ENCODE data around the gene CDK5RAP1.
"Not testable (repeated sequence)": the region's sequence is repeated elsewhere in the genome, so short reads cannot be mapped to it uniquely, and the experiment has no call there.

Gene CDK5RAP1

DNA sequence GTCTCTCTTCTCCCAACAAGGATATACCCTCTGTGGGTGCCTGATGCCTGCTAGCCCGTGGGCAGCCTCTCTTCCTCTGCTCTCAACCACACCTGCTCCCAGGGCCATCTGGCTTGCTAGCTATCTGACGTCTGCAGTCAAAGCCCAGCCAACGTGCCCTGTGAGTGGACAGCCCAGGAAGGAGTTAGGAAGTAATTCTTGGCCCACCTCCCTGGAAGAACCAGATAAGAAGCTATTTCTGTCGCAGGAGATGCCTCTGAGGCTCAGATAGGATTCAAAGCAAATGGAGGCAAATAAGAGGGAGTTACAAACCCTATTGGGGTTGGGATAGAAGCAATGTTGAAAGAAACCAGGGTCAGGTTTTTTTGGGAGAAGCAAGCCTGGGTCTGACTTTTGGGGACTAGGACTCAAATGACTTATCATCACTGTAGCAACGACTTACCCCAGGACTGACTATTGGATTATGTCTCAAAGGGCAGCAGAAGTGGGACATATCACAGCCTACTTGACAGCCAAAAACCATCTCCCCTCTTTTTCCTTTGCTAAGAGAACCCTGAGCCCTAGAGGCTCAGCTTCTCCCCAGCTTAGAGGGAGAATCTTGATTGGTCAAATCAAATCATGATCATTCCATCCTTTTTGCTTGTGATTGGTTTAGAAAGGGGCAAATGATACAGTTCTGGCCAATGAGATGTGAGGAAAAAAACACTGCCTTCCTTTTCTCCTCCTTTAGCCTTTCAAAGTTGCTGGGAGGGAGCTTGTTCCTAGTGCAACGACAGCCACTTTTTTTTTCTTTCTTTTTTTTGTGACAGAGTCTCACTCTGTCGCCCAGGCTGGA is 18.0 kb upstream of the CDK5RAP1 start:
- no peak for DNase-seq (ENCODE audit: low read depth)

DNA sequence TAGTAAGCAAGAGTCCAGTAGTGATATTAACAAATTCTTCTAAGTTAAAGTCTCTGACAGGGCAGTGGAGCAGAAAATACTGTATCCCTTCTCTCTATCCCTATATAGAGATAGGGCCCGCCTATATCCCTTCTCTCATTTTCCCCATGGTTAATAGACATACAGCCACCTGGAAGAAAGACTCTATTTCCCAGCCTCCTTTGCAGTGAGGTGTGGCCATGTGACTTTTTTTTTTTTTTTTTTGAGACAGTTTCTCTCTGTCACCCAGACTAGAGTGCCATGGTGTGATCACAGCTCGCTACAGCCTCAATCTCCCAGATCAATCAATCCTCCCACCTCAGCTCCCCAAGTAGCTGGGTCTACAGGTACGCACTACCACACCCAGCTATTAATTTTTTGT is 16.7 kb upstream of the CDK5RAP1 start:
- DNase-seq (ENCODE audit: low read depth): no peak

DNA sequence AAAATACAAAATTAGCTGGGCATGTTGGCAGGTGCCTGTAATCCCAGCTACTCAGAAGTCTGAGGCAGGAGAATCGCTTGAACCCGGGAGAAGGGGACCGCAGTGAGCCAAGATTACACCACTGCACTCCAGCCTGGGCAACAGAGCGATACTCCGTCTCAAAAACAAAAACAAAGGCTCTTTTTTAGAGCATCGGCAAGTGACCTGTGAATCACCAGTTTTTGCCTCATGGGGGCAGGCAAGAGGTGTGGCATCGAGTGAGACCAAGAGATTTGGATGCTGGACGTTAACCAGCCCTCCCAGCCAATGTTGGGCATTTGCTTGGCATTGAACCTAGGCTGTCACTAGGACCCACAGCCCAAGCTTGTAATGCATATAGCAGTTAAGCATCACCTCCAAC is 14.6 kb upstream of the CDK5RAP1 start:
- no peak for DNase-seq (ENCODE audit: low read depth)

DNA sequence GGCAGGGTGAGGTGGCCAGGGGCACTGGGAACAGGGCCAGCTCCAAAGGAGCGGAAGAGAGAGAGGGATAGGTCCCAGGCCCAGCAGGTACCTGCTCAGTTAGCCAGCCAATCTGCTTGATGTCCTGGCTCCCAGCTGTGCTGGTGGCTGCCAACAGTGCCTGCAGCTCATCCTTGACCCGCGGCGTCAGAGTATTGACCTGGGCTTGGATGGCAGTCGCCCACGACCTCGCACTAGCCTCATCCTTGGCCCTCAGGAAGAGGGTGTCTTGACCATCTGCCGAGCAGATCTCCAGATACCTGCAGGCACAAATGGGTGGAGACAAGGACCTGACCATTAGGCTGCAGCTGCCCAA is 11.1 kb upstream of the CDK5RAP1 start:
- no peak for DNase-seq (ENCODE audit: low read depth)

DNA sequence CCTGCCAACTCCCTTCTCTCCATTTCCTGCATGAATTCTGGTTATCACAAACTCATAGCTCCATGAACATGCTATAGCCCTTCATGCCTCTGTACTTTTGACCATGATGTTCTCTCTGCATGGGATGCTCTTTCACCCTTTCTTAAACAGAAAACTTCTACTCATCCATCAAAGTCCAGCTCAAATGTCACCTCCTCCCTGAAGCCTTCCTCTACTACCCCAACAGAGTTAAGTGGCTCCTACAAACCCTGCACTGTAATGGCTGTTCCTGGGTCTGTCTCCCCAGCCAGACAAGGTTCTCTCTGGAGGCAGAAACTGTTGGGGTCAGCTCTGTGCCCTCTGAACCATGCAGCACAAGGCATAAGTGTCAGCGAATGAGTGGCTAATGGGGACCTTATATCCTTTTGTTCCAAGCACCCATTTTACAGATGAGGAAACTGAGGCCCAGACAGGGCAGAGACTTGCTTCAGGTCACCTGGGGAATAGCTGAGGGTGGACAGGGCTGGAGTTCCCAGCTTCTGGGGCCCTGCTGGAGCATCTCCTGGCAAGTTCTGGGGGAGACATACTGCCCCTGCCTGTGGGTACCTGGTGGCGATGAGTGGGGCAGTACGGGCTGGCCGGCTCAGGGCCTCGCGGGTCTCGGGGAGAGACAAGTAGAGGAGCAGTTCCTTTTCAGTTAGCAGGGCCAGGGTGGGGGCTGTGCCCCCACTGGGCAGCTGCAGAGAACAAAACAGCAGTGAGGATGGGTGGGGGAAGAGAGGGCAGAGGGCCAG is 10.6 kb upstream of the CDK5RAP1 start:
- DNase-seq (ENCODE audit: low read depth): no peak

DNA sequence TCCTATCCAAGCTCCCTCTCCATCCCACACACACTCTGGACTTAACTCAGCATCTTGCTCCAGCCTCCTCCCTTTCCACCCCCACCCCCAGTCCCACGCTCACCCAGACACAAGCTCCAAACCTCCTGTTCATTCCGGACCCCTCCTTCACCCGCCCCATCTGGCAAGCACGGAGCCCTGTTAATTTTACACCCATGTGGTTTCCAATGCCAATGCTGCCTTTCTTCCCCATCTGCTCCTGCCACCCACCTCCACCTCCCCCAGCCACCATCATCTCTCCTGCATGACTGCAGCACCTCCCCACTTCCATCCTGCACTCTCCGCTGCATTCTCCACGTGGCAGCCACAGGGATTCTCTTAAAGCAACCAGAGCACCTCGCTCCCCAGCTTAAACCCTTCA is 9.9 kb upstream of the CDK5RAP1 start:
- no peak for DNase-seq (ENCODE audit: low read depth)

DNA sequence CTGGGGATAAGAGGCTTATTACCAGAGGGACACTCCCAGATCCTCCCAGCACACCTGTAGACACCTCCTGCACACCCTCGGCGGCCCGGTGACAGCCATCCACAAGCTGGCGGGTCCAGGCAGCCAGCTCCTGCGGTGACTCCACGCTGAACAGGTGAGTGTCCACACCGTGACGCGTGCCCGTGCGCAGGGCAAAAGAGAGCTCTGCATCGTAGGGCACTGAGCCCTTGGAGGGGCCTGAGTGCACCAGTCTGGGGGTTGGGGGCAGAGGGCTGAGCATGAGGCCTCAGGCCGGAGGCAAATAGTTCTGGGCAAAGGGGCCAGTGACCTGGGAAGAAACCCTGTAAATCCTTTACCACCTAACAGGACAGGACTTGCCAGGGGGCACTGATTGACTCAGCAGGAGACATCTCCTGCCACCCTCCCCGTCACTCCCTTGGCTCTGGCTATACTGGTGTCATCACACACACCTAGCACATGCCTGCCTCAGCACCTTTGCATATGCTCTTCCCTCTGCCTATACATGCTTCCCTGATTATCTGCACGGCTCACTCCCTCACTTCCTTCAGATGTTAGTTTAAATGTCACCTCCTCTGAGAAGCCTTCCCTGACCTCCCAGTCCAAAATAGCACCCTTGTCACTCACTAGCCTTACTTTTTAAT is 8.9 kb upstream of the CDK5RAP1 start:
- no peak for DNase-seq (ENCODE audit: low read depth)

DNA sequence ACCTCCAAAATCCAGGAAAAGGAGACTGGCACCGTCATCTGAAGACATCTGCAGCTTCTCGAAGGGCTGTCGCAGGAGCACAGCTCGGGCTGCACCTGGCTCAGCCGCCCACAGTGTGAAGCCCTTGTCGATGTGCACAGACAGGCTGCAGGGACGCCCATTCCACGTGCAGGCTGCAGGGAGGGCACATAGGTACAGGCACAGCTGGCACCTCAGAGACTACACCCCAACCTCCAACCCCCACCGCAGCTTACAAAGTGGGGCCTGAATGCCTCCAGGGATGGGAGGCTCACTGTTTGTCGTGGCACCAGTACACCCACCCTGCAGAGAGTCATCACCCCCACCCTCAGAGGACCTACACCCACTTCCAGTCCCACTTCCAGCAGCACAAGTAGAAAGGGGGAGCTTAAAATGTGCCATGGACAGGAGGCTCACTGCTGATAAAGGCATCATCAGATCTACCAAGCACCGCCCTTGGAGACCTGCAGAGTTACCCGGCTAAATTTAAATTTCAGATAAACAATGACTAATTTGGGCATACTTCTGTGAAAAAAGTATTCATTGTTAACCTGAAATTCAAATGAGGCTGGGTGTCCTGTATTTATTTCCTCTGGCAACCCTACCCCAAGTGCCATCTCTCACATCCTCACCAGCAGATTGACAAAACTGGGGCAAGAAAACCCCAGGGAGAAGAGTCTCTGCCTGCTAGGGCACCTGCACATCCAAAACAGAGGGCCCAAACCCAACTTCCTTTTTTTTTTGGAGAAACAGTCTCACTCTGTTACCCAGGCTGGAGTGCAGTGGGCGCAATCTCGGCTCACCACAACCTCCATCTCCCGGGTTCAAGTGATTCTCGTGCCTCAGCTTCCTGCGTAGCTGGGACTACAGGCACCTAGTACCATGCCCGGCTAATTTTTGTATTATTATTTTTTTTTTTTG is 7.7 kb upstream of the CDK5RAP1 start:
- no peak for DNase-seq (ENCODE audit: low read depth)

DNA sequence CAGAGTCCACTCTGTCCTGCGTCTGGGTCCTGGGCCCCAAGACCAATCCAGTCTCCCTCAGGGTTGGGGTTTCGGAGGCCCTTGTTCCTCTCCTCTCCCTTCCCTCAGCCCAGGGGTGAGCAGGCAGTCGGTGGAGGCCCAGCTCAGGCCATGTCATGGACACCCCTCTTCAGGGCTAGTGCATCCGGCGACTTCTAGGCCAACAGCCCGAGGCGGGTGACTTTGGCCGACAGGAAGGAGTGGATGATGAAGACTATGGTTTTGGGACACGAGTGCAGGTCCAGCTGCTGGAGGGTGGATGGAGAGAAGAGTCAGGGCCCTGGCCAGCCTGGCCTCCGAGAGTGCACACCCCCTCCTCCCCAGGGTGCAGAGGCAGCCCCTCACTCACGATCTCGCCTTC is 7.0 kb upstream of the CDK5RAP1 start:
- DNase-seq (ENCODE audit: low read depth): no peak

DNA sequence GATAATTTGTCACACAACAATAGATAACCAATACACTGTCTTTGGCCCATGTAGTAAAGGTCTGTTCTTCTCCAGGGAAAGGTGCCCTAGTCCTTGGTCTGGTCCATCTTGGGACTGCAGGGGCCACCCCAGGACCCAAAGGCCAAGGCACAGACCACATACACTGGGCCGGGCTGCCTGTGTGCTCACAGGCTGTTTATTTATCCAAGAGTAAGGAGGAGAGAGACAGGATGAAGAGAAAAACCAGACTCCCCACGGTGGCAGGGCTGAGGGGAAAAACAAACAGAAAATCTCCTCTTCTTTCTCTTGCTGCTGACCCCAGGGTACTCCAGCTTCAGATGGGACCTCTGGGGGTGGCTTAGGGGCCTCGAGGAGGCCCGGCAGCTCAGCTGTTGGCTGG is 6.5 kb upstream of the CDK5RAP1 start:
- DNase-seq (ENCODE audit: low read depth): no peak

DNA sequence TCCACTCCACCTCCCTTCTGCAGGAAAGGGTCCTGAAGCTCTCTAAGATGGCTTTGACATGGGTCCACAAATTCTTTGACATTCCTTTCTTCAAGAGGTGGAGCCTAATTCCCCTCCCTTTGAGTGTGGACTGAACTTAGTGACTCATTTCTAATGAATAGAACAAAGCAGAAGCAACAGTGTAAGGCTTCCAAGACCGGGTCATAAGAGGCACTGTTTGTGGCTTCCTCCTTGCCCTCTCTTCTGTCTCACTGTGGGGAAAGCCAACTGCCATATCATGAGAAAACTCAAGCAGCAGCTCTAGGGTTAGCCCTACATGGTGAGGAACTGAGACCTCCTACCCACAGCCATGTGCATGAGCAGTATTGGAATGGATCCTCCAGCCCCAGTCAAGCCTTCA is 5.9 kb upstream of the CDK5RAP1 start:
- no peak for DNase-seq (ENCODE audit: low read depth)

DNA sequence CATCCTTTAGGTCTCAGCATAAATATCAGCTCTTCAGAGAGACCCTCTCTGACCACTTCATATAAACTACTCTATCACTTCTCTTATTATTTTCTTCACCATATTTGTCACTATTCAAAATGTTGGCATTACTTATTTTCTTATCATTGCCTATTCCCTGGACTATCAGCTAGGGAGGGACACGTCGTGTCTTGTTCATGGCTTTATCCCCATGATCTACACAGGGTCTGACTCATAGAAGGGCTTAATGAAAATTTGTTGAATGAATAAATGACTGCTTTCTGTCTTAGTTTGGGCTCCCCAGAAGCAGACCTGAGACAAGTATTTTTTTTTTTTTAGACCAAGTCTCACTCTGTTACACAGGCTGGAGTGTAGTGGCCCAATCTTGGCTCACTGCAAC is 3.0 kb upstream of the CDK5RAP1 start:
- no peak for DNase-seq (ENCODE audit: low read depth)

DNA sequence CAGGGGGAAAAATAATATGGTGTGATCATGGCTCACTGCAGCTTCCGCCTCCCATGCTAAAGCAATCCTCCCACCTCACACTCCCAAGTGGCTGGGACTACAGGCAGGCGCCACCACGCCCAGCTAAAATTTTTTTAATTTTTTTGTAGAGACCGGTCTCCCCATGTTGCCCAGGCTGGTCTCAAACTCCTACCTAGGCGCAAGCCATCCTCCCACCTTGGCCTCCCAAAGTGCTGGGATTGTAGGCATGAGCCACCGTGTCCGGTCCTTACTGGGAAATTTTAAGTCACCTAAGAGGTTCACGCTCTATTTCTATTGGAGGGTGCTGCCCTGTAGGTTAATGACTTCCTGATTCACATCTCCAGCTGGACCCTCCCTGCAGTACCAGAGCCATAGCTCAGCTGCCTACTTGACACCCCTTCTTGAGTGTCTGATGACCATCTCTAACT is 626 bp upstream of the CDK5RAP1 start:
- DNase-seq (ENCODE audit: low read depth): no peak

DNA sequence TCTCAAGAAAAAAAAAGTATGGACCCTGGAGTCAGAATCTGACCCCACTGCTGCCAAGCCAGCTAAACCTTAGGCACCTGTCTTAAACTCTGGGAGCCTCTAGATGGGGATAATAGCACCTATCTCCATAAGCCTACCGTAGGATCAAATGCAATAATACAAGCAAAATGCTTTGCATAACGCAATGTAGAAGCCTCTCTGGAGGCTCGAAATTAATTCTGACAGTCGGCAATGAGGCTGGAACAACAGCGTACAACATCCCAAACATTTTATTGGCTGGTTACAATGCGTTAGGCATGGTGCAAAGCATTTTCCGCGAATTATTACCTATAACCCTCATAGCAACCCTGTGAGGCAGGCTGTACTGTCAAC is 521 bp downstream of the CDK5RAP1 start:
- DNase-seq (ENCODE audit: low read depth): no peak

DNA sequence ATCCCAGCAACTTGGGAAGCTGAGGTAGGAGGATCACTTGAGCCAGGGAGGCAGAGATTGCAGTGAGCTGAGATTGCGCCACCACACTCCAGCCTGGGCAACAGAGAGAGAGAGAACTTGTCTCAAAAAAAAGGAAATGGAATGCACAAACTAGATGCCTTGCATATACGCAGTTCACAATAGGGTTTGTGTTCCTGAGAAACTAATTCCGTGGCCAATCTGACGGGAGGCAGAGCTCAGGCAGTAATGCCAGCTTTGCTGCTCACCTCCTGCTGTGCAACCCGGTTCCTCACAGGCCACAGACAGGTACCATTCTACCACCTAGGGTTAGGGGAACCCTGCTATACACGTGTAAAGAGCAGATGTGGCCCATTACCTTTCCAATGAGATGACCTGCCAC is 1.4 kb downstream of the CDK5RAP1 start:
- DNase-seq (ENCODE audit: low read depth): no peak

DNA sequence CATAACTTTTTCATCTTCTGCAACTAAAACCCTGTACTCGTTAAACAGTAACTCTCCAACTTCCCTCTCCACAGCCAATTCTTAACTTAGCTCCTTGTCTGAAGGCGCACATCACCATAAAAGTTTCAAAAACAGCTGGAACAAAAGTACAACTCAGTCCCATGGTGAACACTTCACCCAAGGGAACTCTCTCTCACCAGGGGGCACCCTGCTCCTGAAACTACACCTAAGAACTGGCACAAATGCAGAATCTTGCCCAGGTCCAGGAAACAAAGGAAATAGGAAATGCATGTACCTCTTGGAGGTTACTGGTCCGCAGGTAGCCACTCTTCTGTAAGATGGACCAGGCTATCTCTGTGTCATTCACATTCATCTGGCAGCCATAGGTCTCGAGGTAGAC is 6.6 kb downstream of the CDK5RAP1 start:
- DNase-seq (ENCODE audit: low read depth): no peak

DNA sequence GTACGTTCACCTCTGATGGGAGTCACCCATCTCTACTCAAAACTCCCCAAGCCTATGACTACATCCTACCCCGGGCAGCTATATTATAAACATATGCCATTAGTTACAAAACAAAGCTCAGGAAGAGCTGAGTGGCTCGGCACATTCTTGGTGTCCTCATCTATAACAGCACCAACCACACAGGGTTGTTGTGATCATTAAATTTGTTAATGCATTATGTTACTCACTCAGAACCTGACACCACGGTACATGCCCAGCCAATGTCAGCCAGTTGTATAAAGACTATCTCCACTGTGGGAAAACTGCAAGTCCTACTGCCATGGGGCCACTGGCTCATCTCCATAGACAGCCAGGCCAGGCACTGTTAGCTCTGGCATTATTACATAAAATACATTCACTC is 7.7 kb downstream of the CDK5RAP1 start:
- no peak for DNase-seq (ENCODE audit: low read depth)

DNA sequence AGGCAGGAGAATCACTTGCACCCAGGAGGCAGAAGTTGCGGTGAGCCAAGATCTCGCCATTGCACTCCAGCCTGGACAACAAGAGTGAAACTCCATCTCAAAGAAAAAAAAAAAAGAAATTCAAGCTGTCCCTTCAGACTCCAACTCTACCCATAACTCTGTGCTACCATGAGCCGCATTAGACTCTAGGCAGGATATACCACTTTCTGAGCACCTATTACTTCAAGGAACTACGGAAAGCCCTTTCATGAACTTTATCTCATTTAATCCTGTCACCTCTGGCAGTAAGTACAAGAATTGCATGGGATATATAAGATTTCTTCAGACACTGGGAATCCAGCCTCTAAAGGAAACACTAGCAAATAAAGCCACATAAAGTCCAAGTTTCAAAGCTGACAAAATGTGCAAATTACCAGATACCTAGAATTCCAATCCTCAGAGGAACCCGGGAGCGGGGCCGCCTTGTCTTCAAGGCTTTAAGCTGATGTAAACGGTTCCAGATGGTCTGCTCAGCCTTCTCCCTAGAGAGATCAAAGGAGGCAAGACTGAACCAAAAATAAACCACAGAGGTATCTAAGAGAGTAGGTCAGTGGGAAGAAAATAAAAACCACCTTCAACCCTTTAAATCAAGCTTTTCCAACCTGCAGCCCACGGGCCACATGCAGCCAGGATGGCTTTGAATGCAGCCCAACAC is 9.4 kb downstream of the CDK5RAP1 start:
- DNase-seq (ENCODE audit: low read depth): no peak

DNA sequence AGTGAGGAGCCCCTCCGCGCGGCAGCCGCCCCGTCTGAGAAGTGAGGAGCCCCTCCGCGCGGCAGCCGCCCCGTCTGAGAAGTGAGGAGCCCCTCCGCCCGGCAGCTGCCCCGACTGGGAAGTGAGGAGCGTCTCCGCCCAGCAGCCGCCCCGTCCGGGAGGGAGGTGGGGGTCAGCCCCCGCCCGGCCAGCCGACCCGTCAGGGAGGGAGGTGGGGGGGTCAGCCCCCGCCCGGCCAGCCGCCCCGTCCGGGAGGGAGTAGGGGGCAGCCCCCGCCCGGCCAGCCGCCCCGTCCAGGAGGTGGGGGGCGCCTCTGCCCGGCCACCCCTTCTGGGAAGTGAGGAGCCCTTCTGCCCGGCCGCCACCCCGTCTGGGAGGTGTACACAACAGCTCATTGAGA is 12.0 kb downstream of the CDK5RAP1 start:
- DNase-seq (ENCODE audit: low read depth): not testable (repeated sequence)

DNA sequence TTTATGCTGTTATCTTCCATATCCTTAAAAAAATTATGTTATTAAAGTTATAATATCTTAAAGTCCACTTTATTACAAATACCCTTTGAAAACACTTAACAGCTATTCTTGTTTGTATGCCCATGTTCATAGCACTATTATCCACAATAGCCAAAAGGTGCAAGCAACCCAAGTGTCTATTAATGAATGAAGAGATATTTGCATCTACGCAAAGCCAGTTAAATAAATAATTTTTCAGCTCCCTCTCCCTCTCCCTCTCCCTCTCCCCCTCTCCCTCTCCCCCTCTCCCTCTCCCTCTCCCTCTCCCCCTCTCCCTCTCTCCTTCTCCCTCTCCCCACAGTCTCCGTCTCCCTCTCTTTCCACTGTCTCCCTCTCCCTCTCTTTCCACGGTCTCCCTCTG is 13.1 kb downstream of the CDK5RAP1 start:
- no peak for DNase-seq (ENCODE audit: low read depth)

DNA sequence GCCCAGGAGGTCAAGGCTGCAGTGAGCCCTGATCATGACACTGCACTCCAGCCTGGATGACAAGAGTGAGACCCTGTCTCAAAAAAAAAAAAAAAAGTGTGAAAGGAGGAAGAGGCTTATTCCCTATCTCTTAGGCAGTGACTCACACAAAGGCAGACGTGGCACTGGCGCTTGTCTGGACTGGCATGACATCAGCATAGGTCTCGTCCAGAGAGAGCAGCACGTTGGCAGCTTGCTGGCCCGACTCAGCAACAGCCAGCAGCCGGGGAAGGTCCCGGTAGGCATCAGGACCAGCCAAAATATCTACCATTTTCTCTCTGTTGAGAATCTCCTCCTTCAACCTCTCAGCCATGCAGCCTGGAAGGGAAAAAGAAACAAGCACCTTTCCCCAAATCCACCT is 14.1 kb downstream of the CDK5RAP1 start:
- DNase-seq (ENCODE audit: low read depth): no peak

Measured in stimulated activated CD8-positive, alpha-beta memory T cell treated with anti-CD3 and anti-CD28 coated beads, Interleukin-15, amount 100 ng/mL, for 1 hour (primary cell).